Testis (tissue), 2 donors: ENCODE data around the gene BEX1.

Experiments used
- POLR2A ChIP-seq: fragments of 450-650 bp; IDR thresholded peaks from one replicate; pipeline ENCODE4 v1.6.1; 2017; ENCODE audit warnings: antibody characterized with exemption, mild to moderate bottlenecking, moderate library complexity
- TF ChIP-seq, protein P1 (sequence below), 3 experiments: fragments of 450-650 bp in 2 of 3; fragments of 200-600 bp in 1 of 3; sonication (generic) in 1 of 3; IDR thresholded peaks; one replicate each; pipeline ENCODE4 v1.5.1; 2016 to 2019; ENCODE audit warnings: antibody characterized with exemption in 3 of 3, mild to moderate bottlenecking in 2 of 3, moderate library complexity in 1 of 3

- TF ChIP-seq, protein P1, sequence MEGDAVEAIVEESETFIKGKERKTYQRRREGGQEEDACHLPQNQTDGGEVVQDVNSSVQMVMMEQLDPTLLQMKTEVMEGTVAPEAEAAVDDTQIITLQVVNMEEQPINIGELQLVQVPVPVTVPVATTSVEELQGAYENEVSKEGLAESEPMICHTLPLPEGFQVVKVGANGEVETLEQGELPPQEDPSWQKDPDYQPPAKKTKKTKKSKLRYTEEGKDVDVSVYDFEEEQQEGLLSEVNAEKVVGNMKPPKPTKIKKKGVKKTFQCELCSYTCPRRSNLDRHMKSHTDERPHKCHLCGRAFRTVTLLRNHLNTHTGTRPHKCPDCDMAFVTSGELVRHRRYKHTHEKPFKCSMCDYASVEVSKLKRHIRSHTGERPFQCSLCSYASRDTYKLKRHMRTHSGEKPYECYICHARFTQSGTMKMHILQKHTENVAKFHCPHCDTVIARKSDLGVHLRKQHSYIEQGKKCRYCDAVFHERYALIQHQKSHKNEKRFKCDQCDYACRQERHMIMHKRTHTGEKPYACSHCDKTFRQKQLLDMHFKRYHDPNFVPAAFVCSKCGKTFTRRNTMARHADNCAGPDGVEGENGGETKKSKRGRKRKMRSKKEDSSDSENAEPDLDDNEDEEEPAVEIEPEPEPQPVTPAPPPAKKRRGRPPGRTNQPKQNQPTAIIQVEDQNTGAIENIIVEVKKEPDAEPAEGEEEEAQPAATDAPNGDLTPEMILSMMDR (IDR thresholded peaks at IDR 0.05) = no peak
- no peak for TF ChIP-seq POLR2A
Measured at GRCh38 chrX:103056902-103057301, 7.1 kb downstream of the BEX1 start.
